Mucosa of descending colon (tissue), 3 donors: ENCODE results near the gene DNAJC17. TPM values are rescaled to one million over a fixed set of nuclear protein-coding genes. Genes with fewer than 3 reads are reported as not detected.

ENCODE experiments used
- ATAC-seq: fragments of 200-7000 bp; cut with Tn5 transposase; one replicate; pipeline ENCODE4 v1.9.1; 2020; ENCODE audit warnings: mild to moderate bottlenecking, moderate library complexity
- DNase-seq, 3 donors: peaks; one replicate each; pipeline ENCODE4 v3.0.0-alpha.2; 2020
- H3K36me3 ChIP-seq: fragments of 200-600 bp; one replicate; pipeline ENCODE4 v1.8.0; 2021; ENCODE audit warnings: low read depth, mild to moderate bottlenecking
- H3K4me1 ChIP-seq: fragments of 200-600 bp; one replicate; pipeline ENCODE4 v1.8.0; 2021; ENCODE audit warnings: low read depth, mild to moderate bottlenecking
- H3K4me3 ChIP-seq: fragments of 200-600 bp; one replicate; pipeline ENCODE4 v1.8.0; 2021; ENCODE audit warnings: mild to moderate bottlenecking
- H3K9me3 ChIP-seq: fragments of 200-600 bp; one replicate; pipeline ENCODE4 v1.8.0; 2021; ENCODE audit warnings: mild to moderate bottlenecking
- CTCF ChIP-seq: fragments of 200-600 bp; IDR thresholded peaks from one replicate; pipeline ENCODE4 v1.8.0; 2022; ENCODE audit warnings: antibody characterized with exemption, mild to moderate bottlenecking
- intact Hi-C, 2 donors: fragments of 100-400 bp; cut with DNase I in 1 of 2; cut with micrococcal nuclease in 1 of 2; formaldehyde crosslinking; loops; one replicate each; pipeline versions ENCODE4 v1.11.0 to v1.11.1; 2022; cut with DNase I, micrococcal nuclease
- total RNA-seq, 3 donors: library from RNA; stranded (reverse); fragmentation: NEBNext Ultra II Directional in 2 of 3; extraction: Animal tissue kit (Norgen Biotek cat#: 25700) in 2 of 3; gene quantifications; one replicate each; pipeline versions ENCODE4 v1.2.1 to v1.2.4, GENCODE V29; 2021 to 2023
- donor health status: DM: no; HTN: no; CAD: no; lungs with moderate emphysema.
- donor health status: DM: no; HTN: no; CAD: no.
- donor health status: DM: no; HTN: yes; CAD: no.

Gene DNAJC17
- total RNA-seq, 3 donors from 2014 or later, result 29.6 to 47.6 (median 36.5) TPM

GRCh38 chr15:40852529-40852928 lies 45.3 kb upstream of the DNAJC17 start:
- TF ChIP-seq CTCF, result no peak
- Histone ChIP-seq H3K4me1 (peaks cover 40% of the 10 kb centered on the region), H3K36me3 (peaks cover 3% of the 10 kb centered on the region), H3K4me3 (no peak overlapping the region), H3K9me3 (no peaks in the 10 kb centered on the region)
- ATAC-seq, result peak; percentile 82
- intact Hi-C loops, result no loop called here
- peak; percentile 49 to 94 (median 69) for DNase-seq

- DNase-seq, result peak in 2 of 3 donors; percentile 35 to 37
- Histone ChIP-seq H3K36me3 (peaks cover 3% of the 10 kb centered on the region), H3K4me3 (no peak overlapping the region), H3K9me3 (no peaks in the 10 kb centered on the region), H3K4me1 (peaks cover 26% of the 10 kb centered on the region)
- no peak for ATAC-seq
- TF ChIP-seq CTCF, result no peak
- intact Hi-C loops, result no loop called here
Measured at GRCh38 chr15:40850576-40851112, 43.4 kb upstream of the DNAJC17 start.

- Histone ChIP-seq H3K4me1 (peaks cover 24% of the 10 kb centered on the region), H3K4me3 (no peak overlapping the region), H3K9me3 (no peaks in the 10 kb centered on the region), H3K36me3 (no peaks in the 10 kb centered on the region)
- ATAC-seq, result peak; percentile 73
- DNase-seq, result peak; percentile 83 to 95 (median 87)
- intact Hi-C loops, result no loop called here
- no peak for TF ChIP-seq CTCF
Measured at GRCh38 chr15:40847223-40847961, 40.1 kb upstream of the DNAJC17 start.

- Histone ChIP-seq H3K4me1 (peaks cover 20% of the 10 kb centered on the region), H3K4me3 (no peak overlapping the region), H3K9me3 (no peaks in the 10 kb centered on the region), H3K36me3 (no peaks in the 10 kb centered on the region)
- no peak for TF ChIP-seq CTCF
- ATAC-seq (peak; percentile 37), DNase-seq (peak in 1 of 3 donors; percentile 51)
- intact Hi-C loops, result no loop called here
Measured at GRCh38 chr15:40846841-40847222, 39.6 kb upstream of the DNAJC17 start.

- no peaks in the 10 kb centered on the region for H3K9me3 ChIP-seq
- no peaks in the 10 kb centered on the region for H3K36me3 ChIP-seq
- peak; percentile 77 for ATAC-seq
- TF ChIP-seq CTCF, result no peak
- intact Hi-C loops, result no loop called here
- H3K4me3 ChIP-seq, result peak overlapping the region; percentile 65
- peaks cover 15% of the 10 kb centered on the region for H3K4me1 ChIP-seq
- DNase-seq, result peak; percentile 80 to 89 (median 86)
Measured at GRCh38 chr15:40845511-40846284, 38.4 kb upstream of the DNAJC17 start.
